HG02981 (cell line): Measurements from ENCODE around the gene TDP2.
"Not testable (repeated sequence)": the region's sequence is repeated elsewhere in the genome, so short reads cannot be mapped to it uniquely, and the experiment has no call there.

Source experiments
- ATAC-seq: cut with Tn5 transposase; IDR thresholded peaks from one replicate; pipeline ENCODE4 v1.9.1; 2021; ENCODE audit warnings: mild to moderate bottlenecking, moderate library complexity; ENCODE audit not compliant: unreplicated experiment

The TDP2 gene

DNA sequence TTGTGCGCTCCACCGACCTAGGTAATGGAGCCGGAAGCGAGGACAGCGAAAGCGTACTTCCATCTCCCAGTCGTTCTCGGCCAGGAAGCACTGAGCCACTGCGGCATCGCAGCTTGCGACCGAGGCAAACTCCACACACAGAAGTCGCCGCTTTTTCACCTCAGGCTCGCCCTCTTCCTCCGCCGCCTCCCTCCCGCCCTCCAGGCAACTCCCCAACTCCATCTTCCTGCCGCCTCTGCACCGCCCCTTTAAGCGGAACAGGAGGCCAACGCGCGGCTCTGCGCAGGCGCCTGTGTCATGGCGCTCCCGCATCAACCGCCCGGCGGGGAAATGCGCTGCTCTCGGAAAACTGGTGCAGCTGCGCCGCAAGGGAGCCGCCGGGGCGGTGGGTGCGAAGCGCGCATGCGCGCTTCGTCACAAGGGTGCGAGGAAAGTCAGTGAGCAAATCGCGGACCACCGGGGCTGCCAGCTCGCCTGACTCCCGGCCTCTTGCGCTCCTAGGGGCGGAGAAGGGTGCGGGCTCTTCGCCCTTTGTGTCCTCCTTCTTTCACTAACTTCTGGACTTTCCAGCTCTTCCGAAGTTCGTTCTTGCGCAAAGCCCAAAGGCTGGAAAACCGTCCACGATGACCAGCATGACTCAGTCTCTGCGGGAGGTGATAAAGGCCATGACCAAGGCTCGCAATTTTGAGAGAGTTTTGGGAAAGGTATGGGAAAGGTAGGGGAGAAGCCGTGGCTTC is at the start of gene TDP2, which contains the start of gene ACOT13:
TSS of gene TDP2 (minus strand) at position 259 of the 737 bp plus-strand sequence. CDS start at position 222, 37 bp downstream.
TSS of gene ACOT13 (plus strand) at position 437 of the 737 bp plus-strand sequence. CDS start at position 624, 187 bp downstream.
- peak; percentile 94 for ATAC-seq

- ATAC-seq = no peak
Observed at GRCh38 chr6:24710519-24711303, 44.0 kb upstream of the TDP2 start.

- ATAC-seq = no peak
Observed at GRCh38 chr6:24709014-24709711, 42.5 kb upstream of the TDP2 start.

DNA sequence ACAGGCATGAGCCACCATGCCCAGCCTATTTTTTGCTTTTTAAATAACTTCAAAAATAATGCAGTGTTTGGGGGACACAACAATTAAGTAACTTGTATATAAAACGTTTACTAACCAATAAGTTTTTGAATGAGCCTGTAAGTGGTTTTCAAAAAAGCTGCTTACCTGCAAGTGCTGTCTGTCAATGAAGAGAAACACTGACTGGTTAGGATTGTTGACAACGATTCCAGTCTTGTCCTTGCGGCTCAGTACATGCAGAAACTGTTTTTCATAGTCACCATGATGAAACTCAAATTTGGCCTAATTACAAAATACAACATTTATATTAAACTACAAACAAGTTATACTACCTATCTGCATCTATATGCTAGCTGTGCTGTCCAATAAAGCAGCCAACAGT is 41.9 kb upstream of the TDP2 start:
- ATAC-seq = no peak

DNA sequence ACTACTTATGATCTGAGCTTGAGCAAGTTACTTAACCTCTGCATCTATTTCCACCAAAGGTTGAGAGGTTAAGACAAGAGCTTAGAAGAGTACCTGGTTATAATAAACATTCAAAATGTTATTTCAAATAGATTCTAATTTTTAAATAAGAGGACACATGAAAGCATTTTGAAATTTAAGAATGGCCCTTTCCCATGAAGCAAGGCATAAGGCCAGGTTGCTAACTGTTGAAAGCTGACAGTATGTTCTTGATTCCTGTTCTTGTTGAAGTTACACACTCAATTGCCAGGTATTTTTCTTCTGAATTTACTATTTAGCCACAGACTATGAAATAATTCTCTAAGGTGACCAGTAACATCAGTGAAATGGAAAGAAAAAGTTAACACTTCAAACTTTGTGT is 37.8 kb upstream of the TDP2 start:
- ATAC-seq = no peak

- no peak for ATAC-seq
Observed at GRCh38 chr6:24702720-24703282, 36.1 kb upstream of the TDP2 start.

- no peak for ATAC-seq
Observed at GRCh38 chr6:24699521-24700359, 33.0 kb upstream of the TDP2 start.

DNA sequence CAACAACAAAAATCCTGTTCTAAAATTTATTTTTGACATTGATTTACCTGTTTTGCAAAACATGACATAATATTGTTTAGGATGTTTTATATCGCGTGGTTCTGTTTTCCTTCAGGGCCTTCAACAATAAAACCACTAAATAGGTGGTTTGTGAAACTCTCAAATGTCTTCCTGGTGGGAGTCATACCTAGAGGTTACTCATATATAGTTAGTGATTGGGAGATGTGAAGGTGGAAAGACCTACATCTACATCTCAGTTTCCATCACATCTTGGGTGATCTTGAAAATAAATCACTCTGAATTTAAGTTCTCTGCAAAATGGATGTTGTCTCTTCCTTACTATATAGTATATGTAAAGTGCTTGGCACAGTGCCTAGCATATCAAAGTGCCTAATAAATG is 29.4 kb upstream of the TDP2 start:
- ATAC-seq = no peak

GRCh38 chr6:24695635-24696034 is 28.9 kb upstream of the TDP2 start:
- ATAC-seq = not testable (repeated sequence)

DNA sequence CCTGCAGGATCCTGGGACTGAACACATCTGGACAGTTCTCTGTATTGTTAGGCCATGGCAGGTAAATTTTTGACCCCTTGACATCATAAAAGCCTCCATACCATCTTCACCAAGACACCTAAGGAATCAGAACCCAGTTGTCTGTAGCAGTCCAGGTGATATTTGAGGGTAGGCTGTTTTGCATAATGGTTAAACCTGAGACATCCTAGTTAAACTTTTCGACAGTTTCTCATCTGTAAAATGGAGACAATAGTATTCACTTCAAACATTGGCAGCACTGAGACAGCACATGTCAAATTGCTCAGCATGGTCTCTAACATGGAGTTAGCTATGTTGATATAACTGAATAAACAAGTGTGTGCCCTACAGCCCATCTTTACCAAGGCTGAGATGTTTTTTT is 27.5 kb upstream of the TDP2 start:
- no peak for ATAC-seq

- ATAC-seq = no peak
Observed at GRCh38 chr6:24692848-24693592, 26.3 kb upstream of the TDP2 start.

GRCh38 chr6:24692415-24692814 is 25.7 kb upstream of the TDP2 start:
- no peak for ATAC-seq

DNA sequence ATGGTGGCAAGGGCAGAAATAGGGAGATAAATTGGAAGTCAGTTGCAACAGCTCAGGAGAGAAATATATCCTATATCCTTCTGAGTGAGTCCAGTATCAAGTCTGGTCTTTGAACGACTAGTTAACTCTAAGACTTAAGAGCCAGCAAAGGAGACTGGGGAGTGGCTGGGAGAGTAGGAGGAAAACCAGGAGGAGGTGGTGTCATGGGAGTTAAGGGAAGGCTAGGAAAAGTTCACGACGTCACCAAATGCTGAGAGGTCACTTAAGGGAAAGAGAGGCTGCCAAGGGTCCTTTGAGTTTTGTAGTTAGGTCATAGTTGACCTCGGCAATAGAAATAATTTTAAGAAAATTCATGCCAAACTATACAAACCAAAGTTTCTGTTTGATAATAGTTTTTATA is 25.3 kb upstream of the TDP2 start:
- no peak for ATAC-seq

GRCh38 chr6:24691550-24691949 is 24.9 kb upstream of the TDP2 start:
- no peak for ATAC-seq

GRCh38 chr6:24690593-24690992 is 23.9 kb upstream of the TDP2 start:
- ATAC-seq = no peak

- no peak for ATAC-seq
Observed at GRCh38 chr6:24689964-24690363, 23.3 kb upstream of the TDP2 start.

GRCh38 chr6:24686946-24687345 is 20.2 kb upstream of the TDP2 start:
- no peak for ATAC-seq

- ATAC-seq = no peak
Observed at GRCh38 chr6:24686408-24686807, 19.7 kb upstream of the TDP2 start.
